HEK293 (cell line): Measurements from ENCODE around the gene RBMS1.

Source experiments
- CTCF ChIP-seq: fragments of 450-650 bp; formaldehyde crosslinking; IDR thresholded peaks from 2 replicates; pipeline ENCODE4 v1.5.1; 2016; ENCODE audit warnings: missing biosample characterization, missing genetic modification characterization
- MZF1 ChIP-seq: fragments of 450-650 bp; formaldehyde crosslinking; IDR thresholded peaks from 2 replicates; pipeline ENCODE4 v1.5.1; 2017; ENCODE audit warnings: missing biosample characterization, missing genetic modification characterization, borderline replicate concordance
- TCF7L2 ChIP-seq: IDR thresholded peaks from 2 replicates; pipeline ENCODE4 v1.6.1; 2011; ENCODE audit warnings: low read depth, mild to moderate bottlenecking, inconsistent platforms, low read length, moderate library complexity, borderline replicate concordance

DNA sequence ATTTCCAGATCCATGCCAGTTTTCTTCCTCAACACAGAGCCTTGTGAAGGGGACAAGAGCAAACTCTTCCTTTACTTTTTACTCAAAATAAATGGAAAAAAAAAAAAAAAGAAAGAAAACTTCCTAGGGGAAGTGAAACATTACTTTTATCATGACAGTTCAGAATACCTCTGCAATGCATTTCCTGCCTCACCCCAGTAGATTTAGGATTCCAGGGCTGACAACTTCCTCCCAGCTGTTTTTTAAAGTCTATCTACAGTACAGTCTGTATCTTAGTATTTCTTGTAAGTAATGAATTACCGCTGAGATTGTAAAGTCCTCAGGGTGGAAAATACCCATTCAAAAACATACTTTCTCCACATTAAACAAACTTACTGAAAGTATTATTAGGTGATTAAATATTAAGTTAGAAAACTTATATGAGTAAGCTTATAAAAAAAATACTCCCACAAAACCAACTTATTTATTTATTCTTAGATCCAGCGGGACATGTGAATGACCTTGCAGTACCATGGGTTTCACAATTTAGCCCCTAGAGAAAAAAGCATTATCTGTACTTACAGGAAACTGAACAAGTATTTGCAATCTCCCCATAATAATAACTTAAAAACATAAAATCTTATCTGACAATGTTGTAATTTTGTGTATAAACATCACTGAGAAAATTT lies 117.7 kb downstream of the RBMS1 start:
- TF ChIP-seq CTCF (tag by site-specific recombination) (no peak), MZF1 (tag by site-specific recombination) (no peak), TCF7L2 (no peak)
